Activated CD4-positive, alpha-beta memory T cell treated with anti-CD3 and anti-CD28 coated beads, Interleukin-2, amount 10 ng/mL, durations not matched to agents 7 days and 5 days (primary cell): ENCODE results near the gene ENTPD7. TPM values are rescaled to one million over a fixed set of nuclear protein-coding genes. Genes with fewer than 3 reads are reported as not detected.

Experiments used
- CTCF ChIA-PET: fragments of 350-600 bp; sonication (Branson Sonifier 250); formaldehyde crosslinking; loops from one replicate; lab custom pipeline; 2021; ENCODE audit warnings: antibody characterized with exemption, inconsistent platforms; lab: Charles Lee
- POLR2A ChIA-PET: fragments of 350-600 bp; sonication (Branson Sonifier 250); formaldehyde crosslinking; loops from one replicate; lab custom pipeline; 2021; ENCODE audit warnings: antibody characterized with exemption; lab: Charles Lee
- DNase-seq: peaks from one replicate; pipeline ENCODE4 v3.0.0-alpha.2; 2020
- H3K27ac Mint-ChIP-seq: one replicate; pipeline ENCODE4 v1.8.0; 2021; ENCODE audit warnings: mild to moderate bottlenecking, mixed read lengths
- H3K27me3 Mint-ChIP-seq: one replicate; pipeline ENCODE4 v1.8.0; 2021; ENCODE audit warnings: mixed read lengths
- H3K36me3 Mint-ChIP-seq: one replicate; pipeline ENCODE4 v1.8.0; 2021; ENCODE audit warnings: low read depth, mixed read lengths
- H3K4me1 Mint-ChIP-seq: one replicate; pipeline ENCODE4 v1.8.0; 2021; ENCODE audit warnings: mixed read lengths
- H3K4me3 Mint-ChIP-seq: one replicate; pipeline ENCODE4 v1.8.0; 2021; ENCODE audit warnings: mild to moderate bottlenecking, mixed read lengths
- H3K9me3 Mint-ChIP-seq: one replicate; pipeline ENCODE4 v1.8.0; 2021; ENCODE audit warnings: mixed read lengths
- total RNA-seq, 2 experiments: library from RNA; stranded (reverse); gene quantifications; one replicate each; pipeline ENCODE4 v1.2.3, GENCODE V29; 2021

Gene ENTPD7
- total RNA-seq, 2 experiments from 2014 or later = 4.1 to 4.3 TPM

GRCh38 chr10:99676426-99676825, 17.1 kb downstream of the ENTPD7 start:
- CTCF ChIA-PET = interaction anchor here (1.3 kb wide), 1 partner anchor 17 kb away, joined by 3 read pairs; the partner anchor contains the start of gene ENTPD7

GRCh38 chr10:99676895-99677294, 17.6 kb downstream of the ENTPD7 start:
- no peak overlapping the region for H3K4me3 Mint-ChIP-seq
- no peaks in the 10 kb centered on the region for H3K27me3 Mint-ChIP-seq
- H3K27ac Mint-ChIP-seq = no peak overlapping the region
- H3K9me3 Mint-ChIP-seq = no peaks in the 10 kb centered on the region
- no peak for DNase-seq
- H3K36me3 Mint-ChIP-seq = peaks cover 16% of the 10 kb centered on the region
- CTCF ChIA-PET = interaction anchor here (1.3 kb wide), 1 partner anchor 18 kb away, joined by 3 read pairs; the partner anchor contains the start of gene ENTPD7
- POLR2A ChIA-PET = no interaction called here
- H3K4me1 Mint-ChIP-seq = peaks cover 7% of the 10 kb centered on the region

More at GRCh38 chr10:99676426-99676825, 17.1 kb downstream of the ENTPD7 start:
- H3K27ac Mint-ChIP-seq = no peak overlapping the region
- DNase-seq = no peak
- POLR2A ChIA-PET = no interaction called here
- no peaks in the 10 kb centered on the region for H3K9me3 Mint-ChIP-seq
- H3K4me3 Mint-ChIP-seq = no peak overlapping the region
- H3K27me3 Mint-ChIP-seq = no peaks in the 10 kb centered on the region
- peaks cover 16% of the 10 kb centered on the region for H3K36me3 Mint-ChIP-seq
- peaks cover 7% of the 10 kb centered on the region for H3K4me1 Mint-ChIP-seq

- CTCF ChIA-PET = interaction anchor here (0.7 kb wide), 1 partner anchor 105 kb away, joined by 3 read pairs; no protein-coding TSS in a partner anchor
- H3K27me3 Mint-ChIP-seq = no peaks in the 10 kb centered on the region
Observed at GRCh38 chr10:99678921-99679320, 19.6 kb downstream of the ENTPD7 start.

GRCh38 chr10:99681553-99681952, 22.2 kb downstream of the ENTPD7 start:
- ChIA-PET CTCF (interaction anchor here (1.4 kb wide), 1 partner anchor 20 kb away, joined by 3 read pairs; no protein-coding TSS in a partner anchor), POLR2A (no interaction called here)
- peaks cover 6% of the 10 kb centered on the region for H3K4me1 Mint-ChIP-seq
- H3K4me3 Mint-ChIP-seq = no peak overlapping the region
- no peak for DNase-seq
- no peaks in the 10 kb centered on the region for H3K9me3 Mint-ChIP-seq
- H3K36me3 Mint-ChIP-seq = peaks cover 13% of the 10 kb centered on the region
- no peaks in the 10 kb centered on the region for H3K27me3 Mint-ChIP-seq
- no peak overlapping the region for H3K27ac Mint-ChIP-seq

More at GRCh38 chr10:99678921-99679320, 19.6 kb downstream of the ENTPD7 start:
- Mint-ChIP-seq H3K36me3 (peaks cover 13% of the 10 kb centered on the region), H3K27ac (no peak overlapping the region), H3K4me3 (no peak overlapping the region), H3K4me1 (peaks cover 4% of the 10 kb centered on the region), H3K9me3 (no peaks in the 10 kb centered on the region)
- POLR2A ChIA-PET = interaction anchor here (0.8 kb wide), 1 partner anchor 60 kb away, joined by 3 read pairs; no protein-coding TSS in a partner anchor
- no peak for DNase-seq

GRCh38 chr10:99682032-99682431, 22.7 kb downstream of the ENTPD7 start:
- CTCF ChIA-PET = interaction anchor here (0.6 to 1.4 kb wide), 2 partner anchors 20 to 79 kb away, joined by 3 read pairs; no protein-coding TSS in a partner anchor
- POLR2A ChIA-PET = no interaction called here

GRCh38 chr10:99682752-99683151, 23.4 kb downstream of the ENTPD7 start:
- H3K4me1 Mint-ChIP-seq = peaks cover 2% of the 10 kb centered on the region
- no peak for DNase-seq
- peaks cover 9% of the 10 kb centered on the region for H3K36me3 Mint-ChIP-seq
- H3K4me3 Mint-ChIP-seq = no peak overlapping the region
- POLR2A ChIA-PET = interaction anchor here (0.7 kb wide), 1 partner anchor 23 kb away, joined by 3 read pairs; no protein-coding TSS in a partner anchor
- H3K9me3 Mint-ChIP-seq = no peaks in the 10 kb centered on the region
- no peak overlapping the region for H3K27ac Mint-ChIP-seq
- H3K27me3 Mint-ChIP-seq = no peaks in the 10 kb centered on the region
- CTCF ChIA-PET = interaction anchor here (0.7 kb wide), 2 partner anchors 24 to 123 kb away, joined by 4 to 6 read pairs; partner anchors contain the start of gene ENTPD7

More at GRCh38 chr10:99682032-99682431, 22.7 kb downstream of the ENTPD7 start:
- Mint-ChIP-seq H3K27me3 (no peaks in the 10 kb centered on the region), H3K36me3 (peaks cover 10% of the 10 kb centered on the region), H3K4me3 (no peak overlapping the region), H3K4me1 (peaks cover 3% of the 10 kb centered on the region), H3K9me3 (no peaks in the 10 kb centered on the region), H3K27ac (no peak overlapping the region)
- DNase-seq = no peak

GRCh38 chr10:99685597-99685967, 26.3 kb downstream of the ENTPD7 start:
- no peaks in the 10 kb centered on the region for H3K27me3 Mint-ChIP-seq
- ChIA-PET POLR2A (no interaction called here), CTCF (no interaction called here)
- DNase-seq = no peak
- H3K27ac Mint-ChIP-seq = no peak overlapping the region
- peaks cover 2% of the 10 kb centered on the region for H3K4me1 Mint-ChIP-seq
- H3K36me3 Mint-ChIP-seq = no peaks in the 10 kb centered on the region
- H3K9me3 Mint-ChIP-seq = no peaks in the 10 kb centered on the region
- H3K4me3 Mint-ChIP-seq = no peak overlapping the region

- no peak for DNase-seq
- no peaks in the 10 kb centered on the region for H3K27me3 Mint-ChIP-seq
- CTCF ChIA-PET = no interaction called here
- no peak overlapping the region for H3K4me3 Mint-ChIP-seq
- no peaks in the 10 kb centered on the region for H3K9me3 Mint-ChIP-seq
- H3K4me1 Mint-ChIP-seq = peaks cover 2% of the 10 kb centered on the region
- H3K36me3 Mint-ChIP-seq = peaks cover 14% of the 10 kb centered on the region
- H3K27ac Mint-ChIP-seq = no peak overlapping the region
- POLR2A ChIA-PET = interaction anchor here (0.6 kb wide), 1 partner anchor 43 kb away, joined by 3 read pairs; no protein-coding TSS in a partner anchor
Observed at GRCh38 chr10:99689461-99689860, 30.2 kb downstream of the ENTPD7 start.

GRCh38 chr10:99693933-99694583, 34.7 kb downstream of the ENTPD7 start:
- POLR2A ChIA-PET = no interaction called here
- H3K4me3 Mint-ChIP-seq = no peak overlapping the region
- H3K4me1 Mint-ChIP-seq = no peaks in the 10 kb centered on the region
- H3K9me3 Mint-ChIP-seq = no peaks in the 10 kb centered on the region
- DNase-seq = no peak
- H3K27ac Mint-ChIP-seq = no peak overlapping the region
- CTCF ChIA-PET = no interaction called here
- no peaks in the 10 kb centered on the region for H3K27me3 Mint-ChIP-seq
- H3K36me3 Mint-ChIP-seq = peaks cover 29% of the 10 kb centered on the region

GRCh38 chr10:99695761-99696160, 36.5 kb downstream of the ENTPD7 start:
- H3K27ac Mint-ChIP-seq = no peak overlapping the region
- POLR2A ChIA-PET = no interaction called here

GRCh38 chr10:99698504-99699080, 39.3 kb downstream of the ENTPD7 start:
- Mint-ChIP-seq H3K4me3 (no peak overlapping the region), H3K27ac (no peak overlapping the region), H3K9me3 (no peaks in the 10 kb centered on the region), H3K4me1 (no peaks in the 10 kb centered on the region), H3K36me3 (peaks cover 41% of the 10 kb centered on the region), H3K27me3 (no peaks in the 10 kb centered on the region)
- CTCF ChIA-PET = no interaction called here
- no peak for DNase-seq
- POLR2A ChIA-PET = no interaction called here

More at GRCh38 chr10:99695761-99696160, 36.5 kb downstream of the ENTPD7 start:
- peaks cover 37% of the 10 kb centered on the region for H3K36me3 Mint-ChIP-seq
- DNase-seq = no peak
- CTCF ChIA-PET = no interaction called here
- H3K27me3 Mint-ChIP-seq = no peaks in the 10 kb centered on the region
- H3K4me1 Mint-ChIP-seq = no peaks in the 10 kb centered on the region
- H3K9me3 Mint-ChIP-seq = no peaks in the 10 kb centered on the region
- no peak overlapping the region for H3K4me3 Mint-ChIP-seq

GRCh38 chr10:99700649-99701048, 41.3 kb downstream of the ENTPD7 start:
- Mint-ChIP-seq H3K27ac (no peak overlapping the region), H3K27me3 (no peaks in the 10 kb centered on the region), H3K4me3 (no peak overlapping the region), H3K36me3 (peaks cover 49% of the 10 kb centered on the region), H3K9me3 (no peaks in the 10 kb centered on the region), H3K4me1 (no peaks in the 10 kb centered on the region)
- ChIA-PET CTCF (interaction anchor here (0.6 kb wide), 1 partner anchor 13 kb away, joined by 3 read pairs; no protein-coding TSS in a partner anchor), POLR2A (no interaction called here)
- DNase-seq = no peak

GRCh38 chr10:99708428-99709012, 49.2 kb downstream of the ENTPD7 start:
- H3K4me1 Mint-ChIP-seq = peaks cover 6% of the 10 kb centered on the region
- H3K27ac Mint-ChIP-seq = no peak overlapping the region
- no peaks in the 10 kb centered on the region for H3K27me3 Mint-ChIP-seq
- POLR2A ChIA-PET = interaction anchor here (0.6 kb wide), 1 partner anchor 49 kb away, joined by 3 read pairs; the partner anchor contains the start of gene ENTPD7
- CTCF ChIA-PET = interaction anchor here (1.0 kb wide), 1 partner anchor 18 kb away, joined by 5 read pairs; no protein-coding TSS in a partner anchor
- peaks cover 26% of the 10 kb centered on the region for H3K36me3 Mint-ChIP-seq
- no peak for DNase-seq
- no peaks in the 10 kb centered on the region for H3K9me3 Mint-ChIP-seq
- H3K4me3 Mint-ChIP-seq = no peak overlapping the region
